Ectodermal cell (in vitro differentiated cells): Measurements from ENCODE around the gene ZBTB44.

ENCODE experiments used
- H3K27ac ChIP-seq: 2 replicates; pipeline ENCODE4 v1.7.0; 2013; ENCODE audit warnings: mild to moderate bottlenecking, low read depth, low read length; ENCODE audit not compliant: insufficient read depth, poor library complexity, severe bottlenecking
- H3K27me3 ChIP-seq: 2 replicates; pipeline ENCODE4 v1.7.0; 2013; ENCODE audit warnings: mild to moderate bottlenecking, low read length; ENCODE audit not compliant: insufficient read depth, control insufficient read depth, poor library complexity, severe bottlenecking
- H3K36me3 ChIP-seq: one replicate; pipeline ENCODE4 v1.7.0; 2013; ENCODE audit warnings: low read length; ENCODE audit not compliant: control insufficient read depth, insufficient read depth
- H3K4me1 ChIP-seq: one replicate; pipeline ENCODE4 v1.7.0; 2013; ENCODE audit warnings: low read length; ENCODE audit not compliant: control insufficient read depth, insufficient read depth
- H3K4me3 ChIP-seq: 2 replicates; pipeline ENCODE4 v1.7.0; 2013; ENCODE audit warnings: low read depth, low read length, control low read depth; ENCODE audit not compliant: insufficient read depth
- H3K9me3 ChIP-seq: 2 replicates; pipeline ENCODE4 v1.7.0; 2013; ENCODE audit warnings: mild to moderate bottlenecking, low read length, moderate library complexity; ENCODE audit not compliant: control insufficient read depth
- WGBS, 2 experiments: methylation state at CpG; one replicate each; pipeline ENCODE4 v1.1.7; 2013; ENCODE audit warnings: missing lambda C conversion rate in 2 of 2; 5-methylcytosine and 5-hydroxymethylcytosine counted together

Gene ZBTB44

GRCh38 chr11:130177782-130178181 lies 136.9 kb downstream of the ZBTB44 start:
- Histone ChIP-seq H3K4me1 (no peaks in the 10 kb centered on the region), H3K36me3 (no peaks in the 10 kb centered on the region), H3K27me3 (no peaks in the 10 kb centered on the region), H3K4me3 (no peak overlapping the region), H3K27ac (no peak overlapping the region), H3K9me3 (no peaks in the 10 kb centered on the region)
- 92 to 96% methylated on average over 10 of the region's 10 CpGs for WGBS, 2 experiments
